ENCODE measurements around the gene PRMT3.
"Not testable (repeated sequence)": the region's sequence is repeated elsewhere in the genome, so short reads cannot be mapped to it uniquely, and the experiment has no call there.

The PRMT3 gene

DNA sequence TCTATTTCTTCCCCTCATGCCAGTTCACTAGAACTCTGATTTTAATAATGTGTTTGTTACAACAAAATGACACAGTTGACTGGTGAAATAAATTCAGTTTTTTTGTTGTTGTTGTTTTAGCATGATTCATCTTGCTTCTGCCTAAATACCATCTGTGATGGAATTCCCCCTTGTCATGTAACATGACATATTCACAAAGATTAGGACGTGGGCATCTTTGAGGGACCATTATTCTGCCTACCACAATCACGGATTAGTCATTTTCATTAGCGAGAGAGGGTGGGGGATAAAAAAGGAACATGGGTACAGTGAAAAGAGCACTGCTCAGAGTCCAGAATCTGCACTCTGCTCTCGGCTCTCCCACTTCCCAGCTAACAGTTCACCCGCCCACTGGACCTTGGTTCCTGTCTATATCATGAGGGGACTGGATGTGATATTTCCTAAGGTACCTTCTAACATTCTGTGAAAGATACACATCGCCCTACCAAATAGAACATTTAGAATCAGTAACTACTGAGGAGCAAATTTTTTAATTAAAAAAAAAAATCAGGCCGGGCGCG lies 12.7 kb upstream of the PRMT3 start:
- no peak for DNase-seq

DNA sequence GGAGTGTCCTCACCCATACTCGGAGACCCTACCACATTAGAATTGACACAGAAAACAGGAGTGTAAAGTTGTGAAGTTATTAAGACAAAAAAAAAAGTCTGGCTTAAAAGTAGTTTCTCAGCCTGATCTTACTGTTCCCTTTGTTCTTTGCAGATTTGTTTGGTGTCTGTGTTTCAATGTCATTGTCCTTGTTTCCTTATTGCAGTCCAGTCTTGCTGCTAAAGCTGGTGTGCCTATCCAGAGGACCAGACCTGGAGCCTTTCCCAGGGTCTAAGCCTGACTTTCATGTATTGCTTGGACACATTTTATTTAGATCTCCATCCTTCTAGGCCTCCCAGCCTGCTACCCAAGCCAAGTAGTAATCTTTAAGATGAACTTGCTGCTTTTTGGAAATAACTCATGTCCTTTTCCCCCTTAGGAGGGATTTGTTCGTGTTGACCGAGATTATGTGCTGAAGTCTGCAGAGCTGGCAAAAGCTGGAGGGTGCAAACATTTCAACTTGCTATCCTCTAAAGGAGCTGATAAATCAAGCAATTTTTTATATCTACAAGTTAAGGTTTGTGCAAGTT lies 11.3 kb upstream of the PRMT3 start:
- DNase-seq = no peak

DNA sequence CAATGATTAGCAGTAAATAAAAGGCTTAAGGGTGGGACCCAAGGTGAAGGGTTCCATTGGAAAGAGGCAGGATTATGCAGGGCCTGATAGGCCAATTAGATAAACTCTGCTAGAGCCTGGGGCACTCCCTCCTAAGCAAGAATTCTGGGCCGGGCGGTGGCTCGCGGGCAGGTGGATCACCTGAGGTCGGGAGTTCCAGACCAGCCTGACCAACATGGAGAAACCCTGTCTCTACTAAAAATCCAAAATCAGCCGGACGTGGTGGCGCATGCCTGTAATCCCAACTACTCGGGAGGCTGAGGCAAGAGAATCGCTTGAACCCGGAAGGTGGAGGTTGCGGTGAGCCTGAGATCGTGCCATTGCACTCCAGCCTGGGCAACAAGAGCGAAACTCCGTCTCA lies 1.5 kb upstream of the PRMT3 start:
- not testable (repeated sequence) for DNase-seq

DNA sequence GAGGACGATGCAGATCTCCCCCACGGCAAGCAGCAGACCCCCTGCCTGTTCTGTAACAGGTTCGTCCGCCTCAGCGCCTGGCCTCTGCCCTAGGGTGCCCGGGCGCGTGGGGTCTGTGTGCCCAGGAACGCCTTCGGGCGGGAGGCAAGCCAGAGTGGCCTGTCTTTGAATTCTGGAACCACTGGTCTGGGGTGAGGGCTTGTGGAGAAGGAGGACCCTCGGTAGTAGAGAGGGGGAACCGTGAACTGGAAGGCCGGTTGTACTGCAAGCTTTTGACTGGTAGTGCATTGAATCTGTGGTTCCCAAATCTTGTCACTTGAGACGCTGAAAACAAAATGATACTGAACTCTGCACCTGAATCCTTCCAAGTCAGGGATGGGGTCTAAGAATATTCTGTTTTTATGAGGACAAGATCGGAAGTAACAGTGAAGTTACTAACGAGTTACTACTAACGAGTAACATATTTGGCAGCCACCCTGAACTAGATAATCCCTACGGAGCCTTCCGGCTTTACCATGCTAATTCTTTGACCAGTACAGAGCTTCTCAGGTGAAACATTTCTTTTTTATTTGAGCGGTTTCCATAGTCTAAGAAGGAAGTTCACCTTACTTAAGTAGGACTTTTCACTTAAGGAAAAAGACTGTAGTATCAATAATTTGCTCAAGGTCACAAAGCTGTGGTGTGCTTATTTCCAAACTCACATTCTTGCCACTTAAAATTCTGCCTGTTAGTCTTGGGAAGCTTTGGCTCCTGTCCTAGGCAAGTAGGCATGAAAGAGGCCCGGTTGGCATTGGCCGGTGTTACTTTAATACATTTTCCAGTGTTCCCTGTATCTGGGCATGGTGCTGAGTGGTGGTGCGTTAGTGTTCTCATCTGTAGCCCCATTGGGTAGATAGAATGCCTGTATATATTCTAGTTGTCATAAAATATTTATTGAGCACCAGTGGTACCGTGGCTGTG lies 860 bp downstream of the PRMT3 start:
- DNase-seq = peak; percentile 34

DNA sequence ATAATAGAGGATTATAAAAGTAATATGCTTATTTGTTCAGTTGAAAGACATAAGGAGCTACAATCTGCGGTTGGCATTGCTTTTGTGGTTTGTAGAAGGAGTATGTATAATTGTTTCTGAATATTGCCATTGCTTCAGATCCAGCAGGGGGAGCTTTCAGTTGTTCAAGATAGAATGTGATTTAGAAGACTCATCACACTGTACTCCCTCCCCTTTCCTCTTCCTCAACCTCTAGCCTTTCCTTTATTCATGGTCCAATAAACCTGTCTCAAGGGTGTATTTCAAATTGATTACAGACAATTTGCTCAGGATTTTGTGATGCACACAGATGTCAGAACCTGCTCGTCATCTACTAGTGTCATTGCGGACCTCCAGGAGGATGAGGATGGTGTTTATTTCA lies 9.8 kb downstream of the PRMT3 start:
- DNase-seq = no peak

DNA sequence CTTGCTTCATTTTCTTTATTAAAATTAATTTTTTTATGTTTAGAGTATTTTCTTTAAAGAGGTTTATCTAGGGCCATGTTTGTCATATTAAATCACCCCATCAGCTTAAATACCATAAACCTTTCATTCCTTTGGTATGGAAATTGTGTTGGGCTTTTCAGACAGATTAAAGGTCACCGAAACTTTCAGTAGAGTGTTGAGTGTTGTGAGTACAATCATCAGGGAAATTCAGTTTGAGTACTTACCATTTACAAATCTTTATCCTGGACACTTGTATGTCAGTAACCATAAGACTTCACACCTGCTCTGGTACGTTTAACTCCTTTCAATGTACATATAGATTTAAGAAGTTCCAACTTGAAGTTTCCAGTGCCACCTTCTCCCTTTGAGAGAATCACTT lies 12.0 kb downstream of the PRMT3 start:
- DNase-seq = no peak

DNA sequence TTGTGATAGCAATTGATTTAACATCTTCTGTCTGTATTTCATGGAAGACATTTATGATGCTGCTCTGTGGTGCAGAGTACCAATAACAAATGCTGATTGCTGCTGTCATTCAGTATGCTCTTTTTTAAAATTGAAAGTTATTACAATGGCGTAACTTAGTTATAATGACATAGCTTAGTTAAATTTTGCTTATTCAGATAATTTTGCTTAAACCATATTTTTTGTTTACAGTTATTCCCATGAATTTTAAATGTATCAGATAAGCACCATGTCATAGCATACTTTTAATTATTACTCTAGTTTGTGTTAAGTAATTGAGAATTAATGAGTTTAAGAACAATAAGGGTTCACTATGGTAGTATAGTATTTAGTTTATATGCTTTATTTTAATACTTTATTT lies 15.5 kb downstream of the PRMT3 start:
- DNase-seq = no peak

DNA sequence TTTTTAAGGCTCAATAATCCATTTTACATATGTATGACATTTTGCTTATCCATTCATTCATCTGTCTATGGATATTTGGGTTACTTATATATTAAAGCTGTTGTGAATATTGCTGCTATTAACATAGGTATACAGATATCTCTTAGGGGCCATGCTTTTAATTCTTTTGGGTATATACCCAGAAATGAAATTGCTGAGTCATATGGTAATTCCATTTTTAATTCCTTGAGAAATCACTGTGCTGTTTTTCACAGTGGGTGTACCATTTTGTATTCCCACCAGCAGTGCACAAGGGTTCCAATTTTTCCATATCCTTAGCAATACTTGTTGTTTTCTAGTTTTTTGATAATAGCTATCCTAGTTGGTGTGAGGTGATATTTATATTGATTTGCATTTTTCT lies 19.0 kb downstream of the PRMT3 start:
- DNase-seq = no peak

DNA sequence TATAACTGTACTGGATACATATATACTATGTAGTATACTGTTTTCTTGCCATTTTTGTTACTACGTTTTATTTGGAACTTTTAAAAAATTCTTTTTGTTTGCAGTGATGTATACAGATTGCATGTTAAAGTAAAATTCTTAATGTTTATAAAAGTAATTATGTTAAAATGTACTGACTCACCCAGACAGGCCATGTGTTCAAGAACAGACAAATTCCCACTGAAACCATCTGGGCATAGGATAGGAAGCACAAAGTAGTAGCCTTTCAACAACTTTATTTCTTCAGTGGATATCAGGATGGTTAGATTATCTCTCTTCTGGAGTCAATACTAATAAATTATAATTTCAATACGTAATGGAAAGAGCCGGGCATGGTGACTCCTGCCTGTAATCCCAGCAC lies 19.8 kb downstream of the PRMT3 start:
- DNase-seq = no peak

DNA sequence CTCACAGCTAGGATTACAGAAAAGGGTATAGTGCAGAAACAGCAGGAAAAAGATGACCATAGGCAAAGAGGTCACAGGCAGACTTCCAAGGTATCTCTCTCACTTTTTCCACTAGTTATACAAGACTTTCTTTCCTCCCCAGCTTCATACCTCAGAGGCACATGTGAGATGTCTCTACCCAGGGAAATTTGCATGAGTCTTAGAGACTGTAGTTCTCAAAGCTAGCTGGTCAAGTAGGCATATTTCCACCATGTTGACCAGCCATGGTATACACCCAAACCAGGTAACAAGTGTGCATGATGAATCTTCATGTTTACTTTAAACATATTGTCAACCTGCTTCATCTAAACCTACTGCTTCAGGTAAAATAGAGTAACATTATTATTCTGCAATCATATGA lies 27.9 kb downstream of the PRMT3 start:
- DNase-seq = no peak

DNA sequence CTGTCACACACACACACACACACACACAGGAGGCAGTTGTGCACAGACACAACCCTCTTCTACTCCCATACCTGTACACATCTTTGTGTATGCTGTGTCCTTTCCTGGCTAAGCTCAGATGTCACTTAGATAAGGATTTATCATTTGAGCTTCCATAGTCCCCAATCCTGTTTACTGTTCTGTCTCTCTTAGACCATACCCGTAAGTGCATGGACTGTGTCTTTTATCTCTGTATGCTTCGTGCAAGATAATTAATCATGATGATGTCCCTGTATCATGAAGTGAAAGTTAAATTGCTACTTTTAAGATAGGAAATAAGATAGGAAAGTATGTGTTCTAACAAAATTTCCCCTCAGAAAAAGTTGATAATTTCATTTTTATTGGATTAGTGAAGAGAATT lies 30.3 kb downstream of the PRMT3 start:
- no peak for DNase-seq

DNA sequence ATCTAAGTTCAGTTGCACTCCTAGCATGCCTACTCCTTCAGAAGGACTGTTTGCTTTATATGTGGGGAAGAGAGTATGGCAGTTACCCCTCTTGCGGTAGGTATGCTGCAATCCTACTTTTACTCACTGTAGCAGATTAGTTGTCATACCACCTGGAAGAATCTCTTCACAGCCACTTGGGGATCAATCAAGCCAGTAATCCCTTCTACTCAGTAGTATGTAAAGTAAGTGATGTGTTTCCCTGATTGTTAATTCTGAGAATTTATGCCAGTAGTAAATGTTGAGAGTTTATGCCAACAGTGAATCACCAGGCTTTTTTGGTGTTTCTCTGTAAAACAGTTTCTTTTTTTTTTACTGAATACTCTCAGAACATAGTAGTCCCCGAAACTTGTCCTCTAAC lies 34.4 kb downstream of the PRMT3 start:
- no peak for DNase-seq

DNA sequence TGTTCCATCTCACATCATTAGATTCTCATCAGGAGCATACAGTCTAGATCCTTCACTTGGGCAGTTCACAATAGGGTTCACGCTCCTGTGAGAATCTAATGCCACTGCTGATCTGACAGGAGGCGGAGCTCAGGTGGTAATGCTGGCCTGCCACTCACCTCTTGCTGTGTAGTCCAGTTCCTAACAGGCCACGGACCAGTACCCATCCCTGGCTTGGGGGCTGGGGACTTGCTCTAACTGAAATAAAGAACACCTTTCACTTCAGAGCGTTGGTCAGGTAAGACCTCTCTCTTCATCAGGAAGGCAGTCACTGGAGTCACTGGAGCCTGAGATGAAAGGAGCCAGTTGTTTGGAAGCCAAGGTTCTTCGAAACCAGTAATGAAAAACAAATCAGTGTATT lies 41.7 kb downstream of the PRMT3 start:
- DNase-seq = no peak

DNA sequence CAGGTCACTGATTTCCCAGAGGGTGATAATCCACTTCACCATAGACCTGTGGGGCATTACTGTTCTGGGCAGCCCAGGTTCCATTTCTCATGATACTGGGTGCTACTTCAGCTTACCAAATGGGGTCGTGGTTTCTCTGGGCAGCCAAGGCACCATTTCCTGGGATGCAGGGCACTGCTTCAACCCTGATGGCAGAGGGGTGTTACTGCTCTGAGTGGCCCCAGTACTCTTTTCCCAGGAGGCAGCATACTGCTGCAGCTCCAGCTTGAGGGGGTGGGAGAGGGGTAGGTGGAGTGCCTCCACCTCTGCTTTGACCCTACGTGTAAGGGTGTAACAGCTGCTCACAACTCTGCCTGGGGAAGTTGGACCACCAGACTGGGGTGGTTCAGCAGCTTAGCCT lies 51.1 kb downstream of the PRMT3 start:
- DNase-seq = no peak

DNA sequence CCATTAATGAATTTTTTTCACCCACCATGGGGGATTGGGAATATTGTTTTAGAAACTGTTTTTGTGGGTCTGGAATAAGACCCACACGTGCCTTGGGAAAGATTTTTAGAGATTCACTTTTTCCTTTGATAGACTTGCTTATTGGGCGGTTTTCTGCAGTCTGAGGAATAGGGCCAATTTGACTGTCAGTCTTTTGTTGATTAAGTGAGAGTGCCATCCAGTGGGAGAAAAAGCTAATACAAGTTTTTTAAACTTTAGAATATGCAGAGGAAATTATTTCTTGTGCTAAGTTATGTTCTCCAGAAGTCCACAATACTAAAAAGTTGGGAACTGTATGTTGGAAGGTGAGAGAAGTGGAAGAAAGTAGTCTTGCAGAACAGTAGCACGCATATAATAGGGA lies 56.1 kb downstream of the PRMT3 start:
- DNase-seq = no peak

DNA sequence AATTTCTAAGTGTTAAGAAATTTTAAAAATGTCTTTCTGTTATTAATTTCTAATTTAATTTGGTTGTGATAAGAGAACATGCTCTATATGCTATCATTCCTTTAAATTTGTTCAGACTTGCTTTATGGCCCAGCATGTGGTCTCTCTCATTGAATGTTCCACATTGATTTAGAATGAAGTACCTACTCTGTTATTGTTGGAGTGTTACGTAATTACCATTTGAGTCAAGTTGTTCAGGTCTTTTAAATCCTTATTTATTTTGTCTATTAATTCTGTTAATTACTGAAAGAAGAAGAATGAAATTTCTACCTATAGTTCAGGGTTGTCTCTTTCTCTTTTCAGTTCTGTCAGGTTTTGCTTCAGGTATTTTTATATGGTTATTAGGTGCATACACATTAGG lies 57.0 kb downstream of the PRMT3 start:
- DNase-seq = no peak

DNA sequence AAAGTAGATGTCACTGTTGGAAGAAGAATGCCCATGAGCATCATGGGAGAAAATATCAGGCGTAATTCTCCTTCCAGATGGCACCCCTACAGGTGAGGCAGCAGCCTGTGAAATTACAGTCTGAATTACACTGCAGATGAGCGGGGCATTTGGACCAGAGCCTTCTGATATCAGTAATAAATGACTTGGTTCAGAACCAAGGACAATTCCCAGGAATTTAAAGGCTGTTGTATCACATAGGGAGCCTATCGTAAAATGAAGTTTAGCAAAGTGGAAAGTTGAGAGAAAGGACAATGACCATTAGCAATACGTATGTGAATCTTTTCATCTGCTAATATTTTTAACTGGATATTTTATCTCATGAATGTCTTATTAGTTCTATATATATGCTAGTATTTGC lies 61.3 kb downstream of the PRMT3 start:
- no peak for DNase-seq

DNA sequence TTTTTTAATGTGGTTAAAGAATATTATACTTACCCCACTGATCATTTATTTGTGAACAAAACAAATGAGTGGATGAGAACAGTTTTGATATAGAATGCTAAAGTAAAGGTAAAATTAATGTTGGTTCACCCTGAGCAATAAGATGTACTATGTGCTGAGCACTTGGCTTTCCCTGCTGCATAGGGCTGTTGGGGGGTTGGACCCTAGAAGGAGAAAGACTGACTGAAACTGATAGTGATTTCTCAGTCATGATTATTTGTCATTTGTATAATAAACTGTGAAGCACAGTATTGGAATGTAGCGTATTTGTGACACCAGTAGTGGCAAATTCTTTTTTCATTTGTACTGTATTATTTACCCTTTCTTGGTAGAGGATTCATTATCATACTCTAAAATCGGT lies 63.3 kb downstream of the PRMT3 start:
- no peak for DNase-seq

DNA sequence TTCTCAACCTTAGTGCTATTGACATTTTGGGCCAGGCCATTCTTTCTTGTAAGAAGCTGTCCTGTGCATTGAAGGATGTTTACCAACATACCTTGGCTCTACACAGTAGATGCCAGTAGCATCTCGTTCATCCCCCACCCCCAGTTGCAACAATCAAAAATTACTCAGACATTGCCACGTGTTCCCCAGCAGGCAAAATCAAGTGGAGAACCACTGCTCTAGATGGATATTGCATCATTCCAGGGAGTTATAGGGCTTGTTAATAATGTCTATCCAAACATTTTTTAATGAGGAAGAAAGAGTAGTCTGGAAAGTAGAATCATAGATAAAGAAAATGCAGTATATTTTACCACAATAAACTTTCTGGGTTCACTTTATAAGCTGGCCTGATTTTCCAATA lies 64.1 kb downstream of the PRMT3 start:
- DNase-seq = no peak

DNA sequence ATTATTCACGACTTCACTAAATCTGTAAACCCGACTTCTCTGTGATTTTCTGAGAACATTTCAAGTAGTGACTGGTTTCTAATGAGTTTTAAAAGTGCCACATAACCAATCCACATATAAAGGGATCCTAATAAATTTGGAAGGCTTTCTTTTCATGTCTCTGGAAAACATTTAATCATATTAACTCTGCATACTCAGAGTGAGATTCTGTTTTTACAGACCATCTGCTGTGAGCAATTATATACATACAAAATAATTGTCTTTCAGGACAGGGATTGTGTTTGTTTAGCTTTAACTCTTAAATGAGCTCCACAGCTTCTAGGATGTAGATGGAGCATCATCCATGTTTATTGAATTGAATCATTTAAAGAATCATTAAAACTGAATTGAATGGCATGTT lies 65.1 kb downstream of the PRMT3 start:
- DNase-seq = no peak

DNA sequence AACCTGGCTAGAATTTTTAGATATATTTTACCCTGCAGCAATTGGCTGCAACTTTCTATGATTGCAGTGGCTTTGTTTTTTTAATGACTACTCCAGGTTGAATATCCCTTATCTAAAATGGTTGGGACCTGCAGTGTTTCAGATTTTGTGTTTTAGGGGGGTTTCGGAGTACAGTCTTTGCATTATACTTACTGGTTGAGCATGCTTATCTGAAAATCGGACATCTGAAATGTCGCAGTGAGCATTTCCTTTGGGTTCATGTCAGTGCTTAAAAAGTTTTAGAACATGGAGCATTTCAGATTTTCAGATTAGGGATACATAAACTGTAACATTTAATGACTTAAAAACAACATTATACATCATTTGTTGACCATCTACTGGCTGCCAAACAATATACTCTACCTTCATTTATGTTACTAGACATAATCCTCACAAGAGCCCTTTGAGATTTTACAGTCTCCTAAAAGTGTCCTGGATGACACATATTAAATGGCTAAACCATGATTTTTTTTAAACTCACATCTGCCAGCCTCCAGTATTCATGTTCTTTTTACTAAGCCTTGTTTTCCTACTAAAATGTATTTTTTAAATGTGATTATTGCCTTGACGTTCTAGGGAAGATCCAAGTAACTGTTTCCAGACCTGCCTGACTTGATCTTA lies 66.3 kb downstream of the PRMT3 start:
- DNase-seq = no peak

DNA sequence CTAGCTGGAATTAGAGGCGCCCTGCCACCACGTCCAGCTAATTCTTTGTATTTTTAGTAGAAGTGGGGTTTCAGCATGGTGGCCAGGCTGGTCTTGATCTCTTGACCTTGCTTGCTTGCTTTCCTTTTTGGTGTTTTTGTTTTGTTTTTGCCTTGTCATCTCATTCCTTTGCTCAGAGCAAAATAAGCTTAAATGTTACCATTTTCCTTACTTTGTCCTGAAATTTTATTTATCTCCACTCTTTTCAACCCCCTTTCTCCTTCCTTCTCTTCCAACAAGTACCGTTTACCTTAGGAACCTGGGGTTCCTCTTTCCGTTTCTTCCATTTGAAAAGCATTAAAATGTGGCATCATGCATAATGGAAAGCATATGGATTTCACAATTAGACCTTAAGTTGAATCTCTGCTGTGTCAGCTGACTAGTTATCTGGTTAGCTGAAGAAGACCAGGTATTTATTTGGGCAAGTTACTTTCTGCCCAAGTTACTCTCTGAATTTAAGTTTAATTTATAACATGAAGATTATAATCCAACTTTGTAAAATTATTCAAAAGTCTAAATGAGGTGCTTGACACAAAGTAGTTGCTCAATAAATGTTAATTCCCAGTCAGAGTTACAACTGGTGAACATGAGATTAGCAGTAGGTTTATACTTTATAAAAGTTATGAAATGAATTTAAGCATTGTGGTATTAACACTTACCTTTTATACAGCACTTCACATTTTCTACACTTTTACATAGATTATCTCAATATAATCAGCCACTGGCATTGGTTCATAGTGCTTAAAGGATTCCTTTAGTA lies 69.7 kb downstream of the PRMT3 start:
- no peak for DNase-seq
